Effector memory CD4-positive, alpha-beta T cell (primary cell): Measurements from ENCODE around the gene BBS1.
"Not testable (repeated sequence)": the region's sequence is repeated elsewhere in the genome, so short reads cannot be mapped to it uniquely, and the experiment has no call there.

ENCODE experiments used
- DNase-seq, 3 donors: peaks; one replicate each; pipeline ENCODE4 v3.0.0-alpha.2; 2020
- H3K27ac ChIP-seq: 2 replicates; pipeline ENCODE4 v1.7.0; 2013; ENCODE audit warnings: mild to moderate bottlenecking, low read length, moderate library complexity; ENCODE audit not compliant: insufficient read depth, poor library complexity, severe bottlenecking
- H3K27me3 ChIP-seq: replicated peaks from 2 replicates; pipeline ENCODE4 v1.7.0; 2013; ENCODE audit warnings: mild to moderate bottlenecking, low read length; ENCODE audit not compliant: insufficient read depth, control insufficient read depth, poor library complexity, severe bottlenecking
- H3K36me3 ChIP-seq: 2 replicates; pipeline ENCODE4 v1.7.0; 2013; ENCODE audit warnings: mild to moderate bottlenecking, low read length, moderate library complexity; ENCODE audit not compliant: control insufficient read depth, insufficient read depth
- H3K4me1 ChIP-seq: 2 replicates; pipeline ENCODE4 v1.7.0; 2013; ENCODE audit warnings: low read length, mild to moderate bottlenecking; ENCODE audit not compliant: control insufficient read depth, insufficient read depth, poor library complexity, severe bottlenecking
- H3K4me3 ChIP-seq: 2 replicates; pipeline ENCODE4 v1.7.0; 2013; ENCODE audit warnings: low read length, low read depth, mild to moderate bottlenecking; ENCODE audit not compliant: insufficient read depth, poor library complexity, severe bottlenecking
- H3K9me3 ChIP-seq: 2 replicates; pipeline ENCODE4 v1.7.0; 2013; ENCODE audit warnings: mild to moderate bottlenecking, low read length, moderate library complexity; ENCODE audit not compliant: control insufficient read depth

BBS1 gene

GRCh38 chr11:66540598-66540997 lies 30.2 kb downstream of the BBS1 start:
- H3K36me3 ChIP-seq, result peaks cover 22% of the 10 kb centered on the region
- peaks cover 15% of the 10 kb centered on the region for H3K4me1 ChIP-seq
- H3K4me3 ChIP-seq, H3K27ac ChIP-seq, H3K27me3 ChIP-seq, DNase-seq, H3K9me3 ChIP-seq: not testable (repeated sequence)

GRCh38 chr11:66541892-66542291 lies 31.5 kb downstream of the BBS1 start:
- no peak for DNase-seq
- H3K36me3 ChIP-seq, result peaks cover 22% of the 10 kb centered on the region
- H3K27me3 ChIP-seq, result no peaks in the 10 kb centered on the region
- H3K27ac ChIP-seq, result no peak overlapping the region
- H3K9me3 ChIP-seq, result no peaks in the 10 kb centered on the region
- H3K4me1 ChIP-seq, result peaks cover 23% of the 10 kb centered on the region
- no peak overlapping the region for H3K4me3 ChIP-seq

- no peaks in the 10 kb centered on the region for H3K27me3 ChIP-seq
- DNase-seq, result no peak
- no peaks in the 10 kb centered on the region for H3K9me3 ChIP-seq
- H3K4me1 ChIP-seq, result peaks cover 25% of the 10 kb centered on the region
- no peak overlapping the region for H3K4me3 ChIP-seq
- H3K36me3 ChIP-seq, result peaks cover 22% of the 10 kb centered on the region
- H3K27ac ChIP-seq, result no peak overlapping the region
Measured at GRCh38 chr11:66542362-66542761, 31.9 kb downstream of the BBS1 start.

GRCh38 chr11:66543263-66544107 lies 33.0 kb downstream of the BBS1 start:
- Histone ChIP-seq H3K36me3 (peaks cover 22% of the 10 kb centered on the region), H3K4me1 (peaks cover 25% of the 10 kb centered on the region), H3K27ac (peak overlapping the region; percentile 54), H3K27me3 (no peaks in the 10 kb centered on the region), H3K4me3 (peak overlapping the region; percentile 12), H3K9me3 (no peaks in the 10 kb centered on the region)
- peak; percentile 39 to 60 (median 53) for DNase-seq

GRCh38 chr11:66544952-66545351 lies 34.5 kb downstream of the BBS1 start:
- not testable (repeated sequence) for H3K9me3 ChIP-seq, DNase-seq, H3K27me3 ChIP-seq
- peaks cover 25% of the 10 kb centered on the region for H3K4me1 ChIP-seq
- H3K36me3 ChIP-seq, result peaks cover 11% of the 10 kb centered on the region
- peak overlapping the region; percentile 78 for H3K27ac ChIP-seq
- H3K4me3 ChIP-seq, result peak overlapping the region; percentile 70

GRCh38 chr11:66545701-66546367 lies 35.4 kb downstream of the BBS1 start, which contains the start of gene ZDHHC24:
Gene ZDHHC24 (minus strand): TSS chr11:66546048. CDS start chr11:66546003, 45 bp downstream.
- Histone ChIP-seq H3K36me3 (peaks cover 5% of the 10 kb centered on the region), H3K27ac (peak within 1 kb of the TSS; percentile 78), H3K9me3 (no peaks in the 10 kb centered on the region), H3K27me3 (no peaks in the 10 kb centered on the region), H3K4me3 (peak within 1 kb of the TSS; percentile 70), H3K4me1 (peaks cover 25% of the 10 kb centered on the region)
- peak; percentile 80 to 82 (median 81) for DNase-seq

GRCh38 chr11:66546368-66546965 lies 36.0 kb downstream of the BBS1 start, which contains the start of gene ACTN3:
Gene ACTN3 (plus strand): TSS chr11:66546903. CDS start chr11:66546938, 35 bp downstream.
- no peaks in the 10 kb centered on the region for H3K9me3 ChIP-seq
- DNase-seq, result peak in 1 of 3 donors; percentile 15
- peak within 1 kb of the TSS; percentile 70 for H3K4me3 ChIP-seq
- peaks cover 3% of the 10 kb centered on the region for H3K36me3 ChIP-seq
- no peaks in the 10 kb centered on the region for H3K27me3 ChIP-seq
- H3K4me1 ChIP-seq, result peaks cover 25% of the 10 kb centered on the region
- H3K27ac ChIP-seq, result peak within 1 kb of the TSS; percentile 78

GRCh38 chr11:66546966-66547661 lies 36.7 kb downstream of the BBS1 start:
- peaks cover 25% of the 10 kb centered on the region for H3K4me1 ChIP-seq
- peak overlapping the region; percentile 70 for H3K4me3 ChIP-seq
- no peak for DNase-seq
- H3K27ac ChIP-seq, result no peak overlapping the region
- no peaks in the 10 kb centered on the region for H3K27me3 ChIP-seq
- H3K36me3 ChIP-seq, result no peaks in the 10 kb centered on the region
- H3K9me3 ChIP-seq, result no peaks in the 10 kb centered on the region

GRCh38 chr11:66547662-66548009 lies 37.2 kb downstream of the BBS1 start:
- peaks cover 25% of the 10 kb centered on the region for H3K4me1 ChIP-seq

More at GRCh38 chr11:66547662-66548009, 37.2 kb downstream of the BBS1 start:
- Histone ChIP-seq H3K27ac (no peak overlapping the region), H3K4me3 (no peak overlapping the region), H3K9me3 (no peaks in the 10 kb centered on the region), H3K36me3 (no peaks in the 10 kb centered on the region), H3K27me3 (no peaks in the 10 kb centered on the region)
- DNase-seq, result no peak
